Parathyroid adenoma (tissue), 2 donors: Measurements from ENCODE around the gene LMO1.

Experiments used
- H2AFZ ChIP-seq: fragments of 300-600 bp; sonication (generic); one replicate; pipeline ENCODE4 v1.7.0; 2017; ENCODE audit warnings: antibody characterized with exemption, mild to moderate bottlenecking
- H3K27ac ChIP-seq: fragments of 300-600 bp; sonication (generic); one replicate; pipeline ENCODE4 v1.7.0; 2017
- H3K27me3 ChIP-seq: fragments of 300-600 bp; sonication (generic); one replicate; pipeline ENCODE4 v1.7.0; 2017; ENCODE audit warnings: low read length; ENCODE audit not compliant: control insufficient read depth, insufficient read depth
- H3K36me3 ChIP-seq: fragments of 300-600 bp; sonication (generic); one replicate; pipeline ENCODE4 v1.7.0; 2017; ENCODE audit warnings: low read length; ENCODE audit not compliant: control insufficient read depth, insufficient read depth
- H3K4me1 ChIP-seq: fragments of 300-600 bp; sonication (generic); one replicate; pipeline ENCODE4 v1.7.0; 2017; ENCODE audit warnings: control low read depth
- H3K4me2 ChIP-seq: fragments of 300-600 bp; sonication (generic); one replicate; pipeline ENCODE4 v1.7.0; 2017; ENCODE audit warnings: low read length
- H3K4me3 ChIP-seq: fragments of 300-600 bp; sonication (generic); one replicate; pipeline ENCODE4 v1.7.0; 2017; ENCODE audit warnings: low read depth, low read length
- H3K79me2 ChIP-seq: fragments of 300-600 bp; sonication (generic); one replicate; pipeline ENCODE4 v1.7.0; 2017; ENCODE audit warnings: control low read depth
- H3K9ac ChIP-seq: fragments of 300-600 bp; sonication (generic); one replicate; pipeline ENCODE4 v1.7.0; 2017; ENCODE audit warnings: mild to moderate bottlenecking
- H3K9me3 ChIP-seq: fragments of 300-600 bp; sonication (generic); one replicate; pipeline ENCODE4 v1.7.0; 2017; ENCODE audit warnings: low read length; ENCODE audit not compliant: control insufficient read depth
- CTCF ChIP-seq: fragments of 300-600 bp; sonication (generic); IDR thresholded peaks from one replicate; pipeline ENCODE4 v1.7.0; 2017; ENCODE audit warnings: antibody characterized with exemption, mild to moderate bottlenecking
- donor health status: primary hyperparathyroidism.

Gene LMO1

GRCh38 chr11:8282631-8283030, 19.0 kb upstream of the LMO1 start:
- no peaks in the 10 kb centered on the region for H3K27me3 ChIP-seq
- H3K9me3 ChIP-seq, result no peaks in the 10 kb centered on the region
- H2AFZ ChIP-seq, result no peak overlapping the region
- no peaks in the 10 kb centered on the region for H3K36me3 ChIP-seq
- no peaks in the 10 kb centered on the region for H3K4me1 ChIP-seq
- no peak overlapping the region for H3K4me3 ChIP-seq
- H3K27ac ChIP-seq, result no peak overlapping the region
- H3K4me2 ChIP-seq, result no peak overlapping the region
- H3K9ac ChIP-seq, result no peak overlapping the region
- no peaks in the 10 kb centered on the region for H3K79me2 ChIP-seq
- no peak for TF ChIP-seq CTCF

GRCh38 chr11:8281266-8281665, 17.6 kb upstream of the LMO1 start:
- no peak overlapping the region for H3K4me2 ChIP-seq
- no peaks in the 10 kb centered on the region for H3K27me3 ChIP-seq
- no peaks in the 10 kb centered on the region for H3K9me3 ChIP-seq
- TF ChIP-seq CTCF, result no peak
- H3K27ac ChIP-seq, result no peak overlapping the region
- no peaks in the 10 kb centered on the region for H3K4me1 ChIP-seq
- H2AFZ ChIP-seq, result no peak overlapping the region
- H3K9ac ChIP-seq, result no peak overlapping the region
- no peaks in the 10 kb centered on the region for H3K36me3 ChIP-seq
- H3K4me3 ChIP-seq, result no peak overlapping the region
- H3K79me2 ChIP-seq, result no peaks in the 10 kb centered on the region

- Histone ChIP-seq H3K36me3 (no peaks in the 10 kb centered on the region), H3K9me3 (no peaks in the 10 kb centered on the region), H3K4me3 (no peak overlapping the region), H3K27ac (no peak overlapping the region), H3K4me2 (no peak overlapping the region), H3K9ac (no peak overlapping the region), H3K27me3 (no peaks in the 10 kb centered on the region), H3K4me1 (no peaks in the 10 kb centered on the region), H2AFZ (no peak overlapping the region), H3K79me2 (no peaks in the 10 kb centered on the region)
- TF ChIP-seq CTCF, result no peak
These were observed 14.0 kb upstream of the LMO1 start for GRCh38 chr11:8277691-8278090.

DNA sequence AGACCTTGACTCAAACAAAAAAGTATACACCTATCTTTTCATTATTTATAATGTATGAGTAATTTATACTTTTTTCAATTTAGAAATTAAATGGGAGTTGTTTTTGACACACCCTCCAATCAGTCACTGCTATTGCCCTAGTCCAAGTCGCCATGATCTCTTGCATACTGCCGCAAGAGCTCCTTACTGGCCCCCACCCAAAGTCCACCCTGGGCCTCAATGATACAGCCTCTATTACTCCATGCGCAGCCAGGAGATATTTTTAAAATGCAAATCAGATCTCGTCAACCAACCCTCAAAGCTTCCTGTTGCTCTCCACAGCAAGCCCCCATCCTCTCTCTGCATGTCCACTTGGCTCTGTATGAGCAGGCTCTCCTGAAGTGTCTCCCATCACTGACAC, 12.8 kb upstream of the LMO1 start:
- no peaks in the 10 kb centered on the region for H3K9me3 ChIP-seq
- no peak overlapping the region for H3K4me3 ChIP-seq
- H3K4me1 ChIP-seq, result no peaks in the 10 kb centered on the region
- TF ChIP-seq CTCF, result no peak
- H3K27ac ChIP-seq, result no peak overlapping the region
- H2AFZ ChIP-seq, result no peak overlapping the region
- H3K79me2 ChIP-seq, result no peaks in the 10 kb centered on the region
- H3K36me3 ChIP-seq, result no peaks in the 10 kb centered on the region
- H3K9ac ChIP-seq, result no peak overlapping the region
- H3K27me3 ChIP-seq, result no peaks in the 10 kb centered on the region
- H3K4me2 ChIP-seq, result no peak overlapping the region

DNA sequence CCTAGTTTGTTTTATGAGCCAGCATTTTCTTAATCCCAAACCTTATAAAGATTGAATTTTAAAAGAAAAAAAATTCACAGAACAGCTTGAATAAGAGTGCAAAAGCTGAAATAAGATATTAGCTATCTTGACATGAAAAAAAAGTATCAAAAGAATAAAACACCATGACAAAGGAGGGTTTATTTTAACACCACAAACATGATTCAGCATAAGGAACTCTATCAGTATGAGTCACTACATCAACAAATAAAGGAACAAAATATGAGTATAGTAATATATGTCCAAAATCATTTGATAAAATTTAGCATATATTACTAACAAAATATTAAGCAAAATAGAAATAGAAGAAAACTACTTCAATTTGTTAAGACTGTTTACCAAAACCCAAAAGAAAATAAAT, 9.6 kb upstream of the LMO1 start:
- H3K4me3 ChIP-seq, result no peak overlapping the region
- no peaks in the 10 kb centered on the region for H3K79me2 ChIP-seq
- H3K9ac ChIP-seq, result no peak overlapping the region
- H2AFZ ChIP-seq, result no peak overlapping the region
- no peaks in the 10 kb centered on the region for H3K36me3 ChIP-seq
- no peaks in the 10 kb centered on the region for H3K4me1 ChIP-seq
- no peaks in the 10 kb centered on the region for H3K27me3 ChIP-seq
- H3K9me3 ChIP-seq, result no peaks in the 10 kb centered on the region
- H3K27ac ChIP-seq, result no peak overlapping the region
- no peak overlapping the region for H3K4me2 ChIP-seq
- TF ChIP-seq CTCF, result no peak
